GM19468 (cell line): ENCODE measurements around the gene PCNX1.
"Not testable (repeated sequence)": the region's sequence is repeated elsewhere in the genome, so short reads cannot be mapped to it uniquely, and the experiment has no call there.

ENCODE experiments used
- ATAC-seq: cut with Tn5 transposase; IDR thresholded peaks from one replicate; pipeline ENCODE4 v1.9.1; 2021; ENCODE audit warnings: mild to moderate bottlenecking, moderate library complexity, moderate number of reproducible peaks; ENCODE audit not compliant: unreplicated experiment; ENCODE audit errors: extremely low read depth

The PCNX1 gene

GRCh38 chr14:71138448-71139293 is 231.4 kb downstream of the PCNX1 start:
- ATAC-seq, result no peak

- no peak for ATAC-seq
These were observed 232.2 kb downstream of the PCNX1 start for GRCh38 chr14:71139294-71139946.

- ATAC-seq, result no peak
These were observed 232.9 kb downstream of the PCNX1 start for GRCh38 chr14:71140157-71140556.

DNA sequence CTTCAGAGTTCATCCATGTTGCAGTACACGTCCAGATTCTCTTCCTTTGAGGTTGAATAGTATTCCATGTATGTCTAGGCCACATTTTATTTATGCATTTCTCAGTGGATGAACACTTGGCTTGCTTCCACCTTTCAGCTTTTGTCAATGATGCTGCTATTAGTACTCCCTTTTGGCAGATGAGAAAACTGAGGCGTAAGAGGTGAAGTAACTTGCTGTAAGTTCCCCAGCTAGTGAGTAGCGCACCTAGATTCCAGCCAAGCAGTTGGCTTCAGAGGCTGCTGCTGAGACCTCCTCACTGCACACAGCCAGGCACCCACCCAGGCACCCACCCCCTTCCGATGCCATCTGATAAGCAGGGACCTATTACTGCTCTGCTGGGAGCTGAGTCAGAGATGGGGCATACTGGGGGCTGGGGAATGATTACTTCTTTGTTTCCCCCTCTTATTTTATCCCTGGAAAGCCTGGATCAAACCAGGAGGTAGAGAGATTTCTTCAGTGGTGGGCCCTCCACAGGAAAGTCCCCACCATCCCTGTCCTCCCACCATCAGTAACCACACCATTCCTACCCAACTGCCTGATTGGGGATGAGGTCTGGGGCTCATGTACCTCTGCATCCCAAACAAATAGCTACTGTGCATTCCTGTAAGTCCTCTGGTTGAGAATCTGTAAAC is 234.6 kb downstream of the PCNX1 start:
- ATAC-seq, result no peak

GRCh38 chr14:71142375-71143038 is 235.2 kb downstream of the PCNX1 start:
- ATAC-seq, result no peak

DNA sequence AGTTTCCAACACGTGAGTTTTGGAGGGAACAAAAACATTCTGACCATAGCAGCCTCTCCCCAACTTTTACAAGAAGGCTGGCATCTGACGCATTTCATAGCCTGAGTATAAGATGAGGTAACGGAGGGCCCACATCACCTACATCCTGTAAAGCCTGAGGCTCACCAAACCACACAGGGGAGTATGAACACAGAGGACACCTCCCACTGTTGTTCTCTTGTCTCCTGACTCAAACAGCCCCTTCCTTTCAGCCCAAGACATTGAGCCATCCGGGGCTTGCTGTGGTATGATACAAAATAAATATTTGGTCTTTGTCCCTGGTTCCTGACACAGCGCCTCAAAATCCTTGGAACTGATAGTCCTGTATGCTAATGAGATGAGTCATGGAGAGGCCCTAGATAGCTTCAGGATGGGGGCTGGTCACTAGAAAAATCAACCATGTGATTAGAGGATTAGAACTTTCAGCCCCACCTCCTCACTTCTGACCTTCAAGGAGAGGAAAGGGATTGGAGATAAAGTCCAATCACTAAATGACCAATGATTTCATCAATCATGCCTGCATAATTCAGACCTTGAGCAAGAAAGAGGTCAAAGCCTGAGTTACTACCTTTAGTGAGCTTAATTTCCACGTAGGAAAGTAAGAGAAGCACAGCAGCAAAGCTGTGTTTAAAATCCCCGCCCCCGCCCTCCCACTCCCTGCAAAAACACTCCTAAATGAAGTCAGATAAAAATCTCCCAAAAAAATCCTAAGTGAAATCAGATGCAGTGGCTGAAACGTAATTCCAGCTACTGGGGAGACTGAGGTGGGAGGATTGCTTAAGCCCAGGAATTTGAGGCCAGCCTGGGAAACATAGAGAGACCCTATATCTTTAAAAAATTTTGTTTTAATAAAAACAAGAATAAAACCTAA is 236.4 kb downstream of the PCNX1 start:
- no peak for ATAC-seq

DNA sequence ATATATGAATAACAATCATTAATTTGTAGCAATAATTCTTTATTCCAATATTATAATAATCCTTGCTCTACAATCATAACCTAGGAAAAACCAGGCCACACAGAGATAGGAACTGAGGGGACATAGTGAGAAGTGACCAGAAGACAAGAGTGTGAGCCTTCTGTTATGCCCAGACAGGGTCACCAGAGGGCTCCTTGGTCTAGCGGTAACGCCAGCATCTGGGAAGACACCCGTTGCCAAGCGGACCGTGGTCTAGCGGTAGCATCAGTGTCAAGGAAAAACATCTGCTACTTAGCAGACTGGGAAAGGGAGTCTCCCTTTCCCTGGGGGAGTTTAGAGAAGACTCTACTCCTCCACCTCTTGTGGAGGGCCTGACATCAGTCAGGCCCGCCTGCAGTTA is 240.1 kb downstream of the PCNX1 start:
- ATAC-seq, result not testable (repeated sequence)

GRCh38 chr14:71148627-71149026 is 241.4 kb downstream of the PCNX1 start:
- ATAC-seq, result no peak

GRCh38 chr14:71150737-71151136 is 243.5 kb downstream of the PCNX1 start:
- no peak for ATAC-seq

GRCh38 chr14:71155743-71156142 is 248.5 kb downstream of the PCNX1 start:
- ATAC-seq, result no peak

GRCh38 chr14:71163050-71163841 is 256.0 kb downstream of the PCNX1 start:
- no peak for ATAC-seq

- no peak for ATAC-seq
These were observed 256.8 kb downstream of the PCNX1 start for GRCh38 chr14:71163842-71164629.
